Fibroblast of lung (primary cell): ENCODE measurements around the gene VTCN1. TPM values are rescaled to one million over a fixed set of nuclear protein-coding genes. Genes with fewer than 3 reads are reported as not detected.

Source experiments
- DNase-seq, 2 donors: peaks; one replicate each; pipeline versions ENCODE4 v3.0.0 to v3.0.0-alpha.2; 2010; ENCODE audit warnings: low read depth in 2 of 2
- H2AFZ ChIP-seq: 2 replicates; pipeline ENCODE4 v1.5.1; 2012; ENCODE audit warnings: low read length, control low read depth, inconsistent platforms
- H3K27ac ChIP-seq: 2 replicates; pipeline ENCODE4 v1.5.1; 2011; ENCODE audit warnings: low read length, control low read depth; ENCODE audit not compliant: insufficient read depth
- H3K27me3 ChIP-seq: 2 replicates; pipeline ENCODE4 v1.5.1; 2011; ENCODE audit warnings: mild to moderate bottlenecking, low read length; ENCODE audit not compliant: control insufficient read depth, insufficient read depth
- H3K36me3 ChIP-seq: 2 replicates; pipeline ENCODE4 v1.5.1; 2011; ENCODE audit warnings: low read length; ENCODE audit not compliant: control insufficient read depth, insufficient read depth
- H3K4me1 ChIP-seq: 2 replicates; pipeline ENCODE4 v1.5.1; 2011; ENCODE audit warnings: low read length; ENCODE audit not compliant: control insufficient read depth, insufficient read depth; ENCODE audit errors: extremely low read depth
- H3K4me2 ChIP-seq: 2 replicates; pipeline ENCODE4 v1.5.1; 2011; ENCODE audit warnings: low read length, control low read depth; ENCODE audit not compliant: insufficient read depth; ENCODE audit errors: extremely low read depth
- H3K4me3 ChIP-seq, 4 experiments: fragments of 200-600 bp in 1 of 4; sonication (generic) in 1 of 4; replicated peaks in 1 of 4; 2 replicates each; pipeline ENCODE4 v1.5.1; 2011 to 2016; ENCODE audit warnings: low read length in 4 of 4, low read depth in 3 of 4, mild to moderate bottlenecking in 3 of 4, control low read depth in 2 of 4, inconsistent platforms in 1 of 4, mixed read lengths in 1 of 4; ENCODE audit not compliant: insufficient read depth in 1 of 4; ENCODE audit errors: control extremely low read depth in 1 of 4
- H3K79me2 ChIP-seq: 2 replicates; pipeline ENCODE4 v1.5.1; 2012; ENCODE audit warnings: mild to moderate bottlenecking, low read length, inconsistent platforms; ENCODE audit not compliant: control insufficient read depth, insufficient read depth
- H3K9ac ChIP-seq: 2 replicates; pipeline ENCODE4 v1.5.1; 2011; ENCODE audit warnings: mild to moderate bottlenecking, low read length, control low read depth; ENCODE audit not compliant: insufficient read depth
- H3K9me3 ChIP-seq: 2 replicates; pipeline ENCODE4 v1.5.1; 2012; ENCODE audit warnings: low read depth, low read length; ENCODE audit not compliant: control insufficient read depth, insufficient read depth
- H4K20me1 ChIP-seq: 2 replicates; pipeline ENCODE4 v1.5.1; 2011; ENCODE audit warnings: low read length; ENCODE audit not compliant: control insufficient read depth, insufficient read depth; ENCODE audit errors: extremely low read depth
- EZH2 ChIP-seq: IDR thresholded peaks from 2 replicates; pipeline ENCODE4 v1.5.1; 2012; ENCODE audit warnings: low read length, control low read depth, mild to moderate bottlenecking; ENCODE audit errors: missing control alignments
- polyA plus RNA-seq, 2 donors: library from polyadenylated mRNA; depleted of rRNA in 1 of 2; stranded (reverse) in 1 of 2; unstranded in 1 of 2; fragments of >200 nt; gene quantifications; 2 replicates each; pipeline ENCODE4 v1.2.1, GENCODE V29; 2011 to 2012; ENCODE audit warnings: missing spikeins in 1 of 2
- total RNA-seq: library from RNA; depleted of rRNA; stranded (reverse); fragments of >200 nt; gene quantifications from 2 replicates; pipeline ENCODE4 v1.2.1, GENCODE V29; 2014
- TF ChIP-seq, protein P1 (sequence below), 2 donors: IDR thresholded peaks in 1 of 2; conservative IDR thresholded peaks in 1 of 2; 1 replicate in 1 of 2; 2 replicates in 1 of 2; pipeline ENCODE4 v1.5.1; 2011 to 2012; ENCODE audit warnings: low read length in 2 of 2, control low read depth in 1 of 2, inconsistent platforms in 1 of 2, low read depth in 1 of 2, mild to moderate bottlenecking in 1 of 2

The VTCN1 gene
- total and polyA plus RNA-seq, 2 donors (not counting 1 experiment from before 2014, with no cell fraction given), result 0.03 TPM; not detected in 1

DNA sequence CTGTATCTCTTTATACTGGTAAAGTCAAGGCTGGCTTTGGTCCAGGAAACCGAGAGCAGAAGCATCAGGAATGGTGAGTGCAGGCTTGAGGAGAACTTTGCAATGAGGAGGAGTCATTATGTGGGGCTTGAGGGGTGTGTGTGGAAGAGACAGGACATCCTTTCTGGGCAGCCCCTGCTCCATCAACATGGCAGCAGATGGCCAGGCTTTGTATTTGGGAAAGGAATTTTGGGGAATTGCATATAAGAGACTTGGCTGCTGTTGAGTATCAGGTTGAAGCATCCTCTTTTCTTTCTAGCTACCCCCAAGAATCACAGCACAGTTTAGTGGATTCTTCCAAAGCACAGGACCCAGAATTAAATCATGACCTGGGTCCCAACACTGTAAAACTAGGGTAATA lies 33.4 kb downstream of the VTCN1 start:
- H3K4me2 ChIP-seq, result no peak overlapping the region
- no peaks in the 10 kb centered on the region for H3K9me3 ChIP-seq
- no peaks in the 10 kb centered on the region for H3K27me3 ChIP-seq
- no peak overlapping the region for H3K27ac ChIP-seq
- H4K20me1 ChIP-seq, result no peaks in the 10 kb centered on the region
- H3K36me3 ChIP-seq, result no peaks in the 10 kb centered on the region
- H3K79me2 ChIP-seq, result no peaks in the 10 kb centered on the region
- no peak overlapping the region for H2AFZ ChIP-seq
- TF ChIP-seq, protein P1, sequence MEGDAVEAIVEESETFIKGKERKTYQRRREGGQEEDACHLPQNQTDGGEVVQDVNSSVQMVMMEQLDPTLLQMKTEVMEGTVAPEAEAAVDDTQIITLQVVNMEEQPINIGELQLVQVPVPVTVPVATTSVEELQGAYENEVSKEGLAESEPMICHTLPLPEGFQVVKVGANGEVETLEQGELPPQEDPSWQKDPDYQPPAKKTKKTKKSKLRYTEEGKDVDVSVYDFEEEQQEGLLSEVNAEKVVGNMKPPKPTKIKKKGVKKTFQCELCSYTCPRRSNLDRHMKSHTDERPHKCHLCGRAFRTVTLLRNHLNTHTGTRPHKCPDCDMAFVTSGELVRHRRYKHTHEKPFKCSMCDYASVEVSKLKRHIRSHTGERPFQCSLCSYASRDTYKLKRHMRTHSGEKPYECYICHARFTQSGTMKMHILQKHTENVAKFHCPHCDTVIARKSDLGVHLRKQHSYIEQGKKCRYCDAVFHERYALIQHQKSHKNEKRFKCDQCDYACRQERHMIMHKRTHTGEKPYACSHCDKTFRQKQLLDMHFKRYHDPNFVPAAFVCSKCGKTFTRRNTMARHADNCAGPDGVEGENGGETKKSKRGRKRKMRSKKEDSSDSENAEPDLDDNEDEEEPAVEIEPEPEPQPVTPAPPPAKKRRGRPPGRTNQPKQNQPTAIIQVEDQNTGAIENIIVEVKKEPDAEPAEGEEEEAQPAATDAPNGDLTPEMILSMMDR (conservative IDR thresholded peaks at IDR 0.05 in 1 of 2, IDR thresholded peaks at IDR 0.05 in 1 of 2; ENCODE audit: low read depth in 1 of 2, low read length in 2 of 2), result no peak
- TF ChIP-seq EZH2, result no peak
- no peaks in the 10 kb centered on the region for H3K4me1 ChIP-seq
- DNase-seq, result no peak
- H3K4me3 ChIP-seq, result no peak overlapping the region
- H3K9ac ChIP-seq, result no peak overlapping the region

DNA sequence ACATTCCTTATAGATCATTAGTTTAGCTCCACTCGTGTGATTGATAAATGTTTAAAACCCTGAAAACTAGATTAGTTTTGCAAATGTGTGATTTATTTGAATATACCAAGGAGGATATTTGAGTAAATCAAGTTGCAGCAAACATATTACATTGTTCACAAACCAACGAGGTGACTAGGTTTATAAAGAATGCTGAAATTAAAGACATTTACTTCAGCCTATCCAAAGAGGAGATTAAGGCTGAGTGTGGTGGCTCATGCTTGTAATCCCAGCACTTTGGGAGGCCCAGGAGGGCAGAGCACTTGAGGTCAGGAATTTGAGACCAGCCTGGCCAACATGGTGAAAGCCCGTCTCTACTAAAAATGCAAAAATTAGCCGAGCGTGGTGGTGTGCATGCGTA lies 34.1 kb downstream of the VTCN1 start:
- no peak for TF ChIP-seq EZH2
- TF ChIP-seq, protein P1 (conservative IDR thresholded peaks at IDR 0.05 in 1 of 2, IDR thresholded peaks at IDR 0.05 in 1 of 2; ENCODE audit: low read depth in 1 of 2, low read length in 2 of 2), result no peak
- H4K20me1 ChIP-seq, result no peaks in the 10 kb centered on the region
- H3K79me2 ChIP-seq, result no peaks in the 10 kb centered on the region
- no peaks in the 10 kb centered on the region for H3K9me3 ChIP-seq
- H3K4me3 ChIP-seq, result no peak overlapping the region
- no peak overlapping the region for H2AFZ ChIP-seq
- H3K27me3 ChIP-seq, result no peaks in the 10 kb centered on the region
- no peak overlapping the region for H3K9ac ChIP-seq
- no peak overlapping the region for H3K4me2 ChIP-seq
- H3K4me1 ChIP-seq, result no peaks in the 10 kb centered on the region
- no peak overlapping the region for H3K27ac ChIP-seq
- DNase-seq, result peak in 1 of 2 donors; percentile 24
- H3K36me3 ChIP-seq, result no peaks in the 10 kb centered on the region

GRCh38 chr1:117174851-117175250 lies 35.9 kb downstream of the VTCN1 start:
- Histone ChIP-seq H3K4me2 (no peak overlapping the region), H3K9me3 (no peaks in the 10 kb centered on the region), H3K79me2 (no peaks in the 10 kb centered on the region), H3K36me3 (no peaks in the 10 kb centered on the region), H3K4me3 (no peak overlapping the region), H3K9ac (no peak overlapping the region), H3K27ac (no peak overlapping the region), H4K20me1 (no peaks in the 10 kb centered on the region), H2AFZ (no peak overlapping the region), H3K4me1 (no peaks in the 10 kb centered on the region), H3K27me3 (no peaks in the 10 kb centered on the region)
- no peak for DNase-seq
- TF ChIP-seq EZH2, result no peak
- TF ChIP-seq, protein P1 (conservative IDR thresholded peaks at IDR 0.05 in 1 of 2, IDR thresholded peaks at IDR 0.05 in 1 of 2; ENCODE audit: low read depth in 1 of 2, low read length in 2 of 2), result no peak
